Suppressor macrophage treated with lipopolysaccharide for 1 hour (primary cell): ENCODE measurements around the gene EYS.

Experiments used
- DNase-seq, 3 donors: peaks; one replicate each; pipeline ENCODE4 v3.0.0-alpha.2; 2020 to 2022

Gene EYS

DNA sequence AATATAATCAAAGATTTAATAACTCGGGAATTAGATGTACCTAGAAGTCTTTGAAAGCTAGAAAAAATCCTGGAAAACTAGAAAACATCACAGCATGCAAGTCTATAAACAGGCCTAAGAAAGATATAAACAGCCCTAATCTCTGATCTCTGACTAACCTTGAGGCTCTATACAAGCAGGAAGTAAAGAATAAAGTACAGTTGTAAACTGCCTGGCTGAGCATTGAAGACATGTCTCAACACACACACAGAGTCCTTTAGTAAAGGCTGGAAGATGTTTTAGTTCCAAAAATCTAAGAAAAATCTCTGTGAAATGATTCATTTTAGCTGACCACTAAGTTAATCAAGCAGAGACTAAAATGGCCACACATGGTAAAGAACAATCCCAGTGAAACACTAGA is 774.5 kb downstream of the EYS start:
- DNase-seq, result no peak

DNA sequence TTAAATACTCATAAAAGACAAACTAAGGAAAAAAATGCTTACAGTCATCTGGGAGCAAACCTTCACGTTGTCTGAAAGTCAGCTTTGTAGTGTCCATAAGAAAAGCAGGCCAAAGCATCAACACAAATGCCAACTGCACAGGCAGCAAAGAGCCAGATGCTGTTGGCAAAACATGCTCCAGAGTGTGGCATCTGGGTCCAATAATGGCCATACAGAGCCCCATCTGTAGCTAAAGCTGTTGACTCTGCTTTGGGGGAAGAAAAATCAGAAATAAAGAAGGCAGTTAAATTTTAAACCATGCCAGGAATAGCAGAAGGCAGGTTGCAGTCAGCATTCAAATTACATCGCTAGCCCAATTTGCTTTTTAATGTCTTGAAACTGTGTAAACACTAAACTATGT is 776.3 kb downstream of the EYS start:
- DNase-seq, result no peak

GRCh38 chr6:64926051-64926450 is 781.0 kb downstream of the EYS start:
- no peak for DNase-seq

DNA sequence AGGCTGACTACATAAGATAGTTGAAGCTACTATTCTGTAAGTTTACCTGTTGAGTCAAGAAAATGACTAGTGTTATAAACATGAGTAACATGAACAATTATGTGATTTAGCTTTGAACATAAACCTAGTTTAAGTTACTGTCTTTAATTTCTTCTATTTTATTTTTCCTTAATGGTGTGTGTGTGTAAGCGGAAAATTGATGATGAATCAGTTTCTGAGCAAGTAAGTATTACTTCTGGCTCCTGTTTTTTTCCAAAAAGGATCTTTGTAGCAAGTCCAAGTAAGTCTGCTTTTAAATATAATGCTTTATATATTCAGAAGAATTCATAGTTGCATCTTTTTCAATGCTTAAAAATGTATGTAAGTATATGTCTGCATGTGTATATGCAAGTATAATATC is 786.8 kb downstream of the EYS start:
- no peak for DNase-seq

GRCh38 chr6:64914124-64914523 is 792.9 kb downstream of the EYS start:
- DNase-seq, result no peak

DNA sequence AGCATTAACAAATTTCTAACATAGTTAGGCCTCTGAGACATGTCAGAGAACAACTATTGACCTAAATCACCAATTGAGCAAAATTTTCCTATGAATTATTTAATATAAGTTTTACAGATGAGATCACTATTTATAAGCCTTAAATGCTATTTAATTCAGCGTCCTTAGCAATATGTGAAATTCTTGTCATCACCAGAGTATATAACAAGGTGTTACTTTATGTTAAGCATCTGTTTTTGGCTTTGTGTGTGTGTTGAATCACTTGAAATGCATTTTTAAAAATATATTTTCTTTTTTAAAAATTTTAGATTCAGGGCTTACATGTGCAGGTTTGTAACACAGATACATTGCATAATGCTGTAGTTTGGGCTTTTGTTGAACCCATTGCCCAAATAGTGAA is 794.1 kb downstream of the EYS start:
- DNase-seq, result no peak

DNA sequence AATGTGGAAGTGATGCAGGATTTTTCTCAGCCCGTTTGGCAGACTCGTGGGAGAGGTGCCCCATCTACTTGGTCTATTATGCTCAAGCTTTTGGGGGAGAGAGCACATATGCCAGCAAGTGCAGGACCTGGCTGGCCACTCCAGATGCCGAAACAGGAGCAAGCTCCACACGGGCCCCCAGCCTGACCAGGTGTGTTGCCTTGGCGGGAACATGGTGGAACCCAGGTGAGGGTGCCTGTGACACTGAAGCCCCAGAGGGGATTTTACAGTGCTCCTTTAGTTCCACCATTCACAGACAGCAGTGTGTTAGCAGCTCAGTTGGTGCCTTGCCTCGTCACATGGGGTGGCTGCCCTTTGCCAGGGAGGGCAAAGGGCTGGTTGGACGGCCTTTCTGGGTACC is 798.9 kb downstream of the EYS start:
- no peak for DNase-seq

- DNase-seq, result no peak
Measured at GRCh38 chr6:64904616-64905015, 802.4 kb downstream of the EYS start.

DNA sequence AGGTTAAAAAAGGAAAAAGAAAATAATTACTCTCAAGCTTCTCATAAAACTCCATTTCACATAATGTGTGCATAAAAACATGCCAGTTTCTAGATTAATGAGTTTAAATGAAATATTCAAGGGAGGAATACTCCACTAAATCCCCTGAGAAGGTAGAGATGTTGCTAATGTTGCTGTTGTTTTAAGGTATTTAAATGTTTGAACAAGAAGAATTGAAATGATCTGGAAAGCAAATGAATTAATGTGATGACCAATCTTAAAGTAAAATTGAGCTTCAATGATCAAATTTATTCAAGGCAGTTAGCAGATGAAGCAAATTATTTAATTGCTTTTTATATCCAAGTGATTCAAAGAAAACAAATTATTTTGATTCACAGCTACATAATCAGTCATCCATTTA is 804.4 kb downstream of the EYS start:
- DNase-seq, result no peak

- DNase-seq, result no peak
Measured at GRCh38 chr6:64896939-64897338, 810.1 kb downstream of the EYS start.

GRCh38 chr6:64895945-64896344 is 811.1 kb downstream of the EYS start:
- DNase-seq, result no peak

- no peak for DNase-seq
Measured at GRCh38 chr6:64890609-64891008, 816.4 kb downstream of the EYS start.

DNA sequence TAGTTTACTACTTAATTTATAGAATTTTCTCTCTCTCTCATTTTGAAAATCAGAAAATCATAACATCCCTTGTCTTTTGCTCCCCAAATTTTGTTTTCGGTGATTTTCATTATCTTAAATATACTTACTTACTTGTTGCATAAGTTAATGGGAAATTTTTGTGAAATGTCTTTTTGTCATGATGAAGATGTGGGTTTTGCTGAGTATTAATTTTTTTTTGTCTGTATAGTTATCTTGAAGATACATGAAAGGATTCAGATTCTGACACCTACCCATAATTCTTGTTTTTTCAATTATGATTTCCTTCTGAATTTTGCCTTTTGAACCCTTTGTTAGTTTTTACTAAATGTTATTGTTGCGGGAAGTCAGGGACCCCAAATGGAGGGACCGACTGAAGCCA is 817.9 kb downstream of the EYS start:
- DNase-seq, result no peak

- DNase-seq, result no peak
Measured at GRCh38 chr6:64874776-64875175, 832.2 kb downstream of the EYS start.

- DNase-seq, result no peak
Measured at GRCh38 chr6:64872633-64873032, 834.4 kb downstream of the EYS start.

GRCh38 chr6:64861039-64861651 is 845.9 kb downstream of the EYS start:
- no peak for DNase-seq

DNA sequence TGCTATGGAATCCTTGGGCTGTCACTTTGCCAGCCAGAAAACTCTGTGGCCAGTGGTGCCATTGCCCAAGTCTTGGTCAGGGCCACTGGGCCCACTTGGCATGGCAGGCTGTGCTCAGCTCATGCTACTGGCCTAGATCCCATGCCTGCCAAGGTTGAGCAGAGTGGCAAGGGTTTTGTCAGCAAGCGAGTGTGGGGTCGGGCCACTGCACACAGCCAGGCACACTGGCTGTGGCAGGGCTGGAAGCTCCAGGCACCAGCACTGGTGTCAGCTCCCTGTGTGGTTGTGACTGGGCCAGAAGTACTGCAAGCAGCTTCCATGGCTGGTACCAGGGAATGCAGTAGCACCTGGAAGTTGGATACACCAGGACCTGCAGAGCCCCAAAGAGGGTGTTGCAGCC is 846.8 kb downstream of the EYS start:
- DNase-seq, result no peak

GRCh38 chr6:64850121-64850520 is 856.9 kb downstream of the EYS start:
- no peak for DNase-seq

- no peak for DNase-seq
Measured at GRCh38 chr6:64848467-64848866, 858.6 kb downstream of the EYS start.

GRCh38 chr6:64847396-64847795 is 859.6 kb downstream of the EYS start:
- DNase-seq, result no peak

DNA sequence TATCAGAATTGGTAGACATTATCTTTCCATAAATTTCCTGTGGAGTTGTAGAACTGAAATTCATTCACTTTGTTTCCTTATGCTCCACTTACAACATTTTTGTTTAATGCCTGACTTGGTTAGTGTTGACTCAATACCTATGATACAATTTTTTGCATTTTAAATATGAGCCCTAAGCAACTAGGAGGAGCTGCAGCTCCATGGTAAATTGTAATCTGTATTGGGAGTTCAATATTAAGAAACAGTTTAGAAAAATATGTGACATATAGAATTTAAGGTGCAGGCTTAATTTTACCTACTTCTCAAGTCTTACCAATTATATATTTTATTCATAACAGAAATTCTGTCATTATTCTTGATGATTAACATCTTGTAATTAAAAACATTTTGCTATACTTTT is 868.3 kb downstream of the EYS start:
- DNase-seq, result peak in 1 of 3 donors; percentile 0

- DNase-seq, result no peak
Measured at GRCh38 chr6:64831680-64832079, 875.3 kb downstream of the EYS start.

GRCh38 chr6:64817525-64817924 is 889.5 kb downstream of the EYS start:
- DNase-seq, result no peak

DNA sequence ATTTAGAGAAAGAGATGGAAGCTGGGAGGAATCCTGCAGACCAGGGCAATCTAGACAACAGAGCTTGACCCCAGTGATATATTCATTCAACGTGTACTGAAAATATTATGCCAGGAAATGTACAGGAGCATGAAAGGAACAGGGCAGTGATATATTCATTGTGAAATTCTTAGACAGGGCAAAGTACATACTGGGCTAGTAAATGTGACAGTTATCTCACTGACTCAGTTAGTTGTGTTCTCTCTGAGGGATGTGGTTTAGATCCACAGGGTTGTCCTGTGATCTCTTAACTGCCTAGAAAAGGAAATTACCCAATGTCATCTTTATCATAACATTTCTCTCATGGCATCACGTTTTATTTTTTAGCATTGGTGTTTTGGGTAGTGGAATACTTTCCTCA is 891.3 kb downstream of the EYS start:
- DNase-seq, result no peak

- no peak for DNase-seq
Measured at GRCh38 chr6:64812138-64812537, 894.9 kb downstream of the EYS start.

DNA sequence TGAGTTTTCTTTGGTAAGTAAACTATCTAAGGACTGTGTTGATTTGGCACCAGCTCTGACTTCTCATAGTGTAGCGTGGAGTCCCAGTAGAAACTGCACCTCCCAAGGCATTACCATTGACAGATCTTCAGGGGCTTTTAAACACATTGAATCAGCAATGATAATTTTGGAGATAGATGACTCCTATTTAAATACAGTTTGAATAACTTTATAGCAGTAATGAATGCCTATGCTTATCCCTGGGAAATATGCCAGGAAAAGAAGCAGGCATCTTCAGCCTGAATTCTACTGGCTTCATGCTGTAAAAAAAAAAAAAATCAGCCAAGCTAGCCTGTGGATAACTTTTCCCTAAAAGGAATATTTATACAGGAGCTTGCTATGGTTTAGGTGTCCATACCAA is 895.9 kb downstream of the EYS start:
- no peak for DNase-seq
